ENCODE measurements around the gene FOXP1.

GRCh38 chr3:71443332-71443731 is 140.2 kb downstream of the FOXP1 start:
- TF ChIP-seq CTCF (optimal IDR thresholded peaks at IDR 0.05 in 1 of 3, IDR thresholded peaks at IDR 0.05 in 1 of 3, conservative IDR thresholded peaks at IDR 0.05 in 1 of 3; ENCODE audit: extremely low read depth in 1 of 3, insufficient read depth in 2 of 3, low read length in 3 of 3) (no peak), EZH2 (IDR thresholded peaks at IDR 0.05; ENCODE audit: low read length) (no peak)

All from keratinocyte (primary cell).